AG08396 (cell line): ENCODE results near the gene OBSCN.
A peak's percentile ranks its signal among the peaks of the same experiment; 100 is the strongest.

Experiments
- DNase-seq: peaks from one replicate; pipeline ENCODE4 v3.0.0; 2012; ENCODE audit warnings: low spot score, mixed read lengths

The OBSCN gene

DNA sequence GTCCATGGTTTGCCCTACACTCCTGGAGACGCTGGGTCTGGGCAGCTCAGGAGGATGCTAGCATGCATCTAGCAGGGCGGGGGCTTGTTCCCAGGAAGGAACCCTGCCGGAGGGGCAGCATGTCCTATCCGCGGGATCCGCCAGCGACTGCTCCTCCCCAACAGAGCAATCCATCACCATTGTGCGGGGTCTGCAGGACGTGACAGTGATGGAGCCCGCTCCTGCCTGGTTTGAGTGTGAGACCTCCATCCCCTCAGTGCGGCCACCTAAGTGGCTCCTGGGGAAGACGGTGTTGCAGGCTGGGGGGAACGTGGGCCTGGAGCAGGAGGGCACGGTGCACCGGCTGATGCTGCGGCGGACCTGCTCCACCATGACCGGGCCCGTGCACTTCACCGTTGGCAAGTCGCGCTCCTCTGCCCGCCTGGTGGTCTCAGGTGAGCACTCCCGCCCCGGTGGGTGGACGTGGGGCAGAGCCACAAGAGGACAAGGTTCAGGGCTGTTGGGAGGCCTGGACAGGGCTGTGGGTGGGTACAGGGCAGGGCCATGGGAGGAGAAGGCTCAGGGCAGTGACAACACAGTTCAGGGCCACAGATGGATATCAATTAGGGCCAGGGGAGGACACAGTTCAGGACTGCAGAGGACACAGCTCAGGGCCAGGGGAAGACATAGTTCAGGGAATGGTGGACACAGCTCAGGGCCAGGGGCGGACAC is 71.3 kb downstream of the OBSCN start:
- DNase-seq: no peak

DNA sequence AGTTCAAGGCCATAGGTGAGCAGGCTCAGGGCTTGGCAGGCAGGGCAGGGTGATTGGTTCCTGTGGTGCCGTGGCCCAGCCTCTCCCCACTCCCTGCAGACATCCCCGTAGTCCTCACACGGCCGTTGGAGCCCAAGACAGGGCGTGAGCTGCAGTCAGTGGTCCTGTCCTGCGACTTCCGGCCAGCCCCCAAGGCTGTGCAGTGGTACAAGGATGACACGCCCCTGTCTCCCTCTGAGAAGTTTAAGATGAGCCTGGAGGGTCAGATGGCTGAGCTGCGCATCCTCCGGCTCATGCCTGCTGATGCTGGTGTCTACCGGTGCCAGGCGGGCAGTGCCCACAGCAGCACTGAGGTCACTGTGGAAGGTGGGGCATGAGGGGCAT is 71.9 kb downstream of the OBSCN start:
- no peak for DNase-seq

DNA sequence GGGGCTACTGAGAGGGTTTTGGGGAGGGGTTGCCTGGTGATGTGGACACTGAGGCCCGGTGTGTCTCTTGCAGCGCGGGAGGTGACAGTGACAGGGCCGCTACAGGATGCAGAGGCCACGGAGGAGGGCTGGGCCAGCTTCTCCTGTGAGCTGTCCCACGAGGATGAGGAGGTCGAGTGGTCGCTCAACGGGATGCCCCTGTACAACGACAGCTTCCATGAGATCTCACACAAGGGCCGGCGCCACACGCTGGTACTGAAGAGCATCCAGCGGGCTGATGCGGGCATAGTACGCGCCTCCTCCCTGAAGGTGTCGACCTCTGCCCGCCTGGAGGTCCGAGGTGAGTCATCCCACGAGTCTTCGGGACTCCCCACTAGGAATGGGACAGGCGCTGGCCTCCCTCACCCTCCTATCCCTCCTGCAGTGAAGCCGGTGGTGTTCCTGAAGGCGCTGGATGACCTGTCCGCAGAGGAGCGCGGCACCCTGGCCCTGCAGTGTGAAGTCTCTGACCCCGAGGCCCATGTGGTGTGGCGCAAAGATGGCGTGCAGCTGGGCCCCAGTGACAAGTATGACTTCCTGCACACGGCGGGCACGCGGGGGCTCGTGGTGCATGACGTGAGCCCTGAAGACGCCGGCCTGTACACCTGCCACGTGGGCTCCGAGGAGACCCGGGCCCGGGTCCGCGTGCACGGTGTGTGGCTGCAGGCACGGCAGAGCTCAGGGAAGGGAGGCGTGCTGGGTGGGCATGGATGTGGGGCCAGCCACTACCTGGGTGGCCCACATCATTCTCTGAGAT is 72.5 kb downstream of the OBSCN start:
- DNase-seq: no peak

DNA sequence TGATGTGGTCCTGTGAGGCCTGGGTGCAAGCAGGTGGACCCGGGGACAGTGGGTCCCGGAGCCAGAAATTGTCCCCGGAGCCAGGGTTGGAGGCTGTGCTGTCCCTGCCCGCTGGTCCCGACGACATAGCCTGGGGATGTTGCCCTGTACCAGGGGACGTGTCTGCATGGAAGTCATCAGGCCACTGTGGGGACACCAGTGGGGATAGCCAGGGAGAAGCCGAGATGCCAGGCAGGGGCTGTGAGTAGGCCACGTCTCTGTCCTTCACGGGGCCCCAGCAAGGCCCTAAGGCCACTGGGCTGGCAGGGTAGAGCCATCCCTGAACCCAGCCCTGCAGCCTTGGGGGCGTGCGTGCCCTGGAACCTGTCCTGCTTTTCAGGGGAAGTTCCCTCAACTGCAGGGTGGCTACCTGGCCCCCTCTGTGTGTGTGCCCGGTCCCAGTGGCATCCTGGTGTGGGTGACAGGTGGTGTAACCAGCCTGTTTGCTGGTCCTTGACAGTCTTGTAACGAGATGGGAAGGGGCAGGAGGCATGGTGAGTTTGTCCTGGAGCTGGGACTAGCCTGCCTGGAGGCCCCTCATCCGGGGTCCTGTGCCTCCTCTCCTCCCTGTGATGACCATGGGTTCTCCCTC is 73.2 kb downstream of the OBSCN start:
- no peak for DNase-seq

DNA sequence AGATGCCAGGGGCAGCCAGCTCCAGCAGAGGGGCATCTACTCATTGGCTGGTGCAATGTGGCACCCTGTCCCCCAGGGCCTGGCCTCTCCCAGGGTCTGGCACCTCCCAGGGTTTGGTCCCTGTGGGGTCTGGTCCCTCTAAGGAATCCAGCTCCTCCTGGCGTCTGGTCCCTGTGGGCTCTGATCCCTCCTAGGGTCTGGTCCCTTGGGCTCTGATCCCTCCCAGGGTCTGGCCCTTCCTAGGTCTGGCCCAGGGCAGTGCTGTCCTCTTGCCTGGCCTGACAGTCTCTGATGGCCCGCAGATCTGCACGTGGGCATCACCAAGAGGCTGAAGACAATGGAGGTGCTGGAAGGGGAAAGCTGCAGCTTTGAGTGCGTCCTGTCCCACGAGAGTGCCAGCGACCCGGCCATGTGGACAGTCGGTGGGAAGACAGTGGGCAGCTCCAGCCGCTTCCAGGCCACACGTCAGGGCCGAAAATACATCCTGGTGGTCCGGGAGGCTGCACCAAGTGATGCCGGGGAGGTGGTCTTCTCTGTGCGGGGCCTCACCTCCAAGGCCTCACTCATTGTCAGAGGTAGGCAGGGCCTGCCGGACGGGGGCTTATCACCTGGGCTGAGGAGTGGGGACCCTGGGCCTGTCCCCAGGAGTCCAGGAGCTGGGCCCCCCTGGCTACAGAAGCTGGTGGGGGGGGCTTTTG is 73.9 kb downstream of the OBSCN start:
- no peak for DNase-seq

DNA sequence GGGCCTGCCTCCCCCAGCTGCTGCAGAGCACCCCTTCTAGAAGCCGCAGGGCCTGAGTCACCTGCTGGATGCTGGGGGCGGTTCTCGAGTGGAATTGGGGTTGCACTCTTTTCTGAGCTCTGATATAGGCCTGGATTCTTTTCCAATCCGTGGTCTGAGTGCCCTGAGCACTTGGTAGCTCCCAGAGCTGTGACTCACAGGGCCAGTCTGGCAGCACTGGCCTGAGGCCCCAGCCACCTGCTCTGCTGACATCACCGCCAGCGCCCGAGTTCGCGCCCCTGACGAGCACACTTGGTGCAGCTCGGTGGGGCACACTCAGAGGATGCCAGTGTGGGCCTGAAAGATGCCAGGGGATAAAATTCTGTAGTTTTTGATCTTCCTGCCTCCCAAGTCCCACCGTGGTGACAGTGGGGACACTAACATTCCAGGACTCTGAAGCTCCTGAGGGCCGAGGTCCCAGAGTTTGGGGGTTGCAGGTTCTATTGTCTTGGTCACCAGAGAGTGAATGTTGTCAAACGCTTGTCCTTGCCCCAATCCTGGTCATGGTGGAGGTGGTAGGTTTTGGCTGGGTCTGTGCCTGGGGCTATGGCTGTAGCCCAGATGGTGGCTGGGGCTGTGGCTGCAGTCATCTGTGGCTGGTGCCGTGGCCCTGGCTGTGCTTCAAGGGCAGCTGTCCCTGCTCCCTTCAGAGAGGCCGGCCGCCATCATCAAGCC is 74.6 kb downstream of the OBSCN start:
- DNase-seq: peak; percentile 41

DNA sequence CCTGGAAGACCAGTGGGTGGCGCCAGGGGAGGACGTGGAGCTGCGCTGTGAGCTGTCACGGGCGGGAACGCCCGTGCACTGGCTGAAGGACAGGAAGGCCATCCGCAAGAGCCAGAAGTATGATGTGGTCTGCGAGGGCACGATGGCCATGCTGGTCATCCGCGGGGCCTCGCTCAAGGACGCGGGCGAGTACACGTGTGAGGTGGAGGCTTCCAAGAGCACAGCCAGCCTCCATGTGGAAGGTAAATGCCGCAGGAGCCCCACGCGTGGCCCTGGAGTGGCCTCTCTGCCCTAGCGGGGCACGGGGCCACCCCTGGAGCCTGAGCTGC is 75.2 kb downstream of the OBSCN start:
- DNase-seq: no peak

DNA sequence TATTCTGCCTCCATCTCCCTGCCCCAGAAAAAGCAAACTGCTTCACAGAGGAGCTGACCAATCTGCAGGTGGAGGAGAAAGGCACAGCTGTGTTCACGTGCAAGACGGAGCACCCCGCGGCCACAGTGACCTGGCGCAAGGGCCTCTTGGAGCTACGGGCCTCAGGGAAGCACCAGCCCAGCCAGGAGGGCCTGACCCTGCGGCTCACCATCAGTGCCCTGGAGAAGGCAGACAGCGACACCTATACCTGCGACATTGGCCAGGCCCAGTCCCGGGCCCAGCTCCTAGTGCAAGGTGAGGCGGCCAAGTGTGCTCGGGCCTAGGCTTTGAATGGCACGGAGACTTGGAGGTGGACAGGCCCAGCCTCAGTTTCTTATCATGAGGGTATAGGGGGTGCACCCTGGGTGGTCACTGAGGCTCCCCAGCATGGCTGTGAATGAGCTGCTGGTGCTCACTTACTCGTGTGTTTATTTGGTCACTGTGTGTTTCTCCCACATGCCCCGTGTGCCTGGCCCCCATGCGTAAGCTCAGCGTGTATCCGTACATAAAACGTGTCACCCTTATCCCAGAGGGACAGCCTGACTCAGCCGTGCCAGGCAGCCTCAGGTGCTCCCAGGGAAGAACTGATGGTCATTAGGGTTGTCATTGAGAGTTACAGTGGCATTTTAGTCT is 75.8 kb downstream of the OBSCN start:
- no peak for DNase-seq

DNA sequence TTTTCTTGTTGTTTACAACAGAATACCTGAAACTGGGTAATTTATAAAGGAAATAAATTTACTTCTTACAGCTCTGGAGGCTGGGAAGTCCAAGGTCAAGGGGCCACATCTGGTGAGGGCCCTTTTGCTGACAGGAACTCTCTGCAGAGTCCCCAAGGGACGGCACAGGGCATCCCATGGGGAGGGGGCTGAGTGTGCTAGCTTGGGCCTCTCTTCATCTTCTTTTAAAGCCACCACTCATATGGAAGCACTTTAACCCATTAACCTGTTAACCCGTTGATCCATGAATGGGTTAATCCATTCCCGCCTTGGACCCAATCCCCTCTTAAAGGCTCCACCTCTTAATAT is 76.3 kb downstream of the OBSCN start:
- DNase-seq: no peak

DNA sequence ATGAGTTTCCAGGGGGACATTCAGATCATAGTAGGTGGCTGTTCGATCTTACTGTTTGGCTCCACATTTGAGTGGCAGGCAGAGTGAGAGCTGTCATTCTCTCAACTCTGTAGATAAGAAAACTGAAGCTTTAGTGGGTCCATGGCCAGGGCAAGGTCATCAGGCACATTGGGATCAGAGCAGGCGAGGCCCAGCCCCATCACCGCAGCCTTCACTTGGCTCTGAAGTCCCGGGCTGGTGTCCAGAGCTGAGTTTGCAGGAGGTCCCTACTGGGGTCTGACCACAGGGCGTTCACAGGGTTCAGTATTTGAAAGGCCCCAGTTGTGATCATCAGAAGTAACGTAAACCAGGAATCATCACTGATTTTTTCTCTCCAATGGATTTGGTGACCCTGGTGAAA is 76.7 kb downstream of the OBSCN start:
- no peak for DNase-seq

DNA sequence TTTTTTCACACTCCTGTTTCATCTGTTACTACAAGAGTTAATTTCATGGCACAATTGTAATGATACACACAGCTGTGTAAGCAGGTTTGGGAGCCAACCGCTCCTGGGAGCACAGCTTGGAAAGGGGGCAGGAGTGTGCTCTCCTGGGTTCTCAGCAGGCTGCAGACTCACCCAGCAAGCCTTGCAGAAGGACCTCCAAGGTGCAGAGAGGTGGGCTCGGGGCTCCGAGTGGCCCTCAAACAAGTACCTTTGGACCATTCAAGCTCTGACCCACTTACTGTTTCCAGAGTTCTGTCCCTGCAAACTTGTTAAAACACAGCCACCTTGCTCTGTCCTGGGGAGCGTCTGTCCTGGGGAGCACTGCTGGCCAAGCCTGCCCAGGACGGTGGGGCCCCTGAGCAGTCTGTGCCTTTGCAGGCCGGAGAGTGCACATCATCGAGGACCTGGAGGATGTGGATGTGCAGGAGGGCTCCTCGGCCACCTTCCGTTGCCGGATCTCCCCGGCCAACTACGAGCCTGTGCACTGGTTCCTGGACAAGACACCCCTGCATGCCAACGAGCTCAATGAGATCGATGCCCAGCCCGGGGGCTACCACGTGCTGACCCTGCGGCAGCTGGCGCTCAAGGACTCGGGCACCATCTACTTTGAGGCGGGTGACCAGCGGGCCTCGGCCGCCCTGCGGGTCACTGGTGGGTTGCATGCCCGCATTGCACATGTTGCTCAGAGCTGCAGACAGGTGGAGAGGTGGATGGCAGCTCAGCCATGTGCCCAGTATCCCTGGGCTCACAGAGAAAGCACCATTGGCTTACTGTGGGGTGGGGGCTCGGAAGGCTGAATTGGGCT is 78.0 kb downstream of the OBSCN start:
- DNase-seq: no peak

DNA sequence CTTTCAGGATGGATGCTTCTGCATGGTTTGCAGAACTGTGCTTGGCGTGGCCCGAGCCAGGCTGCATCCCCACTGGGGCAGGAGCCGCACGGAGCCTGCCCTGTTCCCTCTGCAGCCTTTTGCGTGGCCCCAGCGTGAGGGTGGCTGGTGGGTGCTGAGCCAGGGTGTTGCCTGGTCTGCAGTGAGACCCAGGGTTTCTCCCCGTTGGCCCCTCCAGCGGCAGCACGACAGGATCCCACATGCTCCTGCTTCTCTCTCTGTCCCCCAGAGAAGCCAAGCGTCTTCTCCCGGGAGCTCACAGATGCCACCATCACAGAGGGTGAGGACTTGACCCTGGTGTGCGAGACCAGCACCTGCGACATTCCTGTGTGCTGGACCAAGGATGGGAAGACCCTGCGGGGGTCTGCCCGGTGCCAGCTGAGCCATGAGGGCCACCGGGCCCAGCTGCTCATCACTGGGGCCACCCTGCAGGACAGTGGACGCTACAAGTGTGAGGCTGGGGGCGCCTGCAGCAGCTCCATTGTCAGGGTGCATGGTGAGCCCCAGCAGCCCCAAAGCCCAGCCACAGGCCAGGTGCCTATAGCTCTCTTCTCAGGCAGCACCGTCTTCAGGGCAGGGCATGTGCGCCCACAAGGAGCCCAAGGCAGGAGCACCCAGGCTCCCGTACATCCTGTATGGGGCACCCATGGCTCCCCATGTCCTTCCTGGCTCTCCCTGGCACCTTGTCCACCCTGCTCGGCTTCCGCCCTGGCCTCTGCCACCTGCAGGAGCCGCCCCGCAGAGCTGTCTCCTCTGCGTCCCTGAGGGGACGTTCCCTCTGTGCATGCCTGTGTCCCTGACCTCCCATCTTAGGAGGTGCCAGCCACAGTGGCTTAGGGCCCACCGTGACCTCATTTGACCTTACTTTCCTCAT is 78.9 kb downstream of the OBSCN start:
- no peak for DNase-seq

DNA sequence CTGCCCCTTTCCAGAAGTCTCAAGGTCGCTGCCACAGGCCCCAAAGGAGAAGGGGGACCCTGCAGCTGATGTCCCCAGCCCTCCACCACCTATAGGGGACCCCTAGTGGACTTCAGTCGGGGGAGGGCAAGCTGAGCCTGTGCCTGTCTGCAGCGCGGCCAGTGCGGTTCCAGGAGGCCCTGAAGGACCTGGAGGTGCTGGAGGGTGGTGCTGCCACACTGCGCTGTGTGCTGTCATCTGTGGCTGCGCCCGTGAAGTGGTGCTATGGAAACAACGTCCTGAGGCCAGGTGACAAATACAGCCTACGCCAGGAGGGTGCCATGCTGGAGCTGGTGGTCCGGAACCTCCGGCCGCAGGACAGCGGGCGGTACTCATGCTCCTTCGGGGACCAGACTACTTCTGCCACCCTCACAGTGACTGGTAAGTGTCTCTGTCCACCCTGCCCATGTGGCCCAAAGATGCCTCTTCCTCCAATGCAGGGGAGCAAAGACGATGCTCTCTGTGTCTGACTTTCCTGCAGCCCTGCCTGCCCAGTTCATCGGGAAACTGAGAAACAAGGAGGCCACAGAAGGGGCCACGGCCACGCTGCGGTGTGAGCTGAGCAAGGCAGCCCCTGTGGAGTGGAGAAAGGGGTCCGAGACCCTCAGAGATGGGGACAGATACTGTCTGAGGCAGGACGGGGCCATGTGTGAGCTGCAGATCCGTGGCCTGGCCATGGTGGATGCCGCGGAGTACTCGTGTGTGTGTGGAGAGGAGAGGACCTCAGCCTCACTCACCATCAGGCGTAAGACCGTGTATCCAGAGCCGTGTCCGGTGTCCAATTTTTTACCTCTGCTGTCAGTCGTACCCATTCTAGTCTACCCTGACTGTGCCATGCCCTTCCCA is 79.9 kb downstream of the OBSCN start:
- DNase-seq: no peak

DNA sequence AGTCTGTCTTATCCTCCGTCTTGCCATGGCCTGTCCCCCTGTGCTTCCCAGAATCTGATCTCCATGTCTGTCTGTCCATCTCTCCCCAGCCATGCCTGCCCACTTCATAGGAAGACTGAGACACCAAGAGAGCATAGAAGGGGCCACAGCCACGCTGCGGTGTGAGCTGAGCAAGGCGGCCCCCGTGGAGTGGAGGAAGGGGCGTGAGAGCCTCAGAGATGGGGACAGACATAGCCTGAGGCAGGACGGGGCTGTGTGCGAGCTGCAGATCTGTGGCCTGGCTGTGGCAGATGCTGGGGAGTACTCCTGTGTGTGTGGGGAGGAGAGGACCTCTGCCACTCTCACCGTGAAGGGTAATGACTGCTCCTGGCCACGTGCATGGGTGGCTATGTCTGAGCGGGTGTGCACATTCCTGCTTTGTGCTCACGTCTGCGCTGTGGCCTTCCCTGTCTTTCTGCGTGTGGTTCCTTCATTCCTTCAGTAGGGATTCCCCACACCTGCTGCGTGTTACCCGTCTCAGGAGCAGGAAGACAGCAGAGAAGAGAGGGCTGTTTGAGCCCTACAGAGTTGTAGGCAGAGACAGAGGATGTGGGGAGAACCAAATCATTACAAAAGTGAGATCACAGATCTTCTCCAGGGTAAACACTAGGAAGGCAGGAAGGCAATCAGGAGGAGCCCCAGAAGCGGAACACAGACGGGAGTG is 80.8 kb downstream of the OBSCN start:
- DNase-seq: no peak

DNA sequence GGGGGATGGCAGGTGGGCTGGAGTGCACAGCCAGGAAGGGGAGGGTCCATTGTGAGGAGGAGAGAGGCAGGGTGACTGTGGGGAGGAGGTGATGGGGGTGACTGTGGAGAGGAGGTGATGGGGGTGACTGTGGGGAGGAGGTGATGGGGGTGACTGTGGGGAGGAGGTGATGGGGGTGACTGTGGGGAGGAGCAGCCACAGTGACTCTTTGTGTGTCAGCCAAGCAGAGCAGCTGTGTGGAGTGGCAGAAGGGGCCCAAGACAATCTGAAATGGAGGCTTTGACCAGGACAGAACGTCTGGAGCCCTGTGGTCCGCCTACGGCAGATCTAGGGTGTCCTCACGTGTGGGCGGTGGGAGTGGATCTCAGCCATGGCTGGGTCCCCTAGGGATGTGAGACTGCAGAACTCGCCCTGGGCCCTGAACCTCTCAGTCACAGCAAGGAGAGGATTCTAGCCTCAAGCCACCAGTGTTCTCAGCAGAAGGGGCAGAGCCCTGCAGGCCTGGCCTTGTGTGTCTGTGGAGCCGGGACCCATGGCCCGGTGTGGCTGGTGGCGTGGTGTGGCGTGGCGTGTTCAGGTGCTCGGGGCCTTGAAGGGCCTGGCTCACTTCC is 81.5 kb downstream of the OBSCN start:
- DNase-seq: no peak

DNA sequence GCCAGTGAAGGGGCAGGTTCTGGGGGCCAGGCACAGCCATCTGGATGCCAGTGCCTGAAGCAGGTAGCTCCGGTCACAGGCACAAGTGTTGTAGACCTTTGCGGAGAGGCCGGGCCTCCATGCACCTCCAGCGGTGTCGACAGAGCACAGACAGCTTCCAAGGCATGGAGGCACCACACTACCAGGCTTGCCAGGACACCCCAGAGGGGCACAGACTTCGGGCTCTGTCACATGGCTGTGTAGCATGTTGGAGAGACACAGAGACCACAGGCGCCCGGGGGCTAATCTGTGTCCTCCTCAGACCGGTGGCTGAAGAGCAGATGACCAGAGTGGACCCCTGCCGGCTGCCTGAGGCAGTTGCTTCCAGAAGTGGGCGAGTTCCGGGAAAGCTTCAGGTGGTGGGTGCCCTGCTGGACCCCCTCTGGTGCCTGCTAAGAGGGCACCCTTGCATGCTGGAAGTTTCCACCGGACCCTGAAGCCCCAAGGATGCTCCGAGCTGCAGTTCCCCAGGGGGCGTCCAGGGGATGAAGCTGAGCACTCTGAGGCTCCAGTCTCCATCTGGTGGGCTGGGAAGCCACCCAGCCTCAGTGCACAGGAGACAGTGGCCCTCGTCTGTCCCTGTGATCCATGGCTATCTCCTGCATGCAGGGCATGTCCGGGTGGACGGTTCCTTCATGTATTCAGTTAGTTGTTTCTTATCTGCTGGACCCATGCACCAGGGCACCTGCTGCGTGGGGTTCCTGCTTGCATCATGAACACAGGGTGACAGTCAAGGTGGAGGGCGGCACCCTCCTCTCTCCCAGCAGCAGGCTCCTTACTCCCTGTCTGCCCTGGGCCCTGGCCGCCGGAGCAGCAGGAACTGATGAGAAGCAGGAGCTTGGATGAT is 82.4 kb downstream of the OBSCN start:
- no peak for DNase-seq
